K562 (cell line): Measurements from ENCODE around the gene CYP4F3.

ENCODE experiments used
- CTCF ChIP-seq, 3 experiments: IDR thresholded peaks in 2 of 3; conservative IDR thresholded peaks in 1 of 3; 2 replicates each; pipeline ENCODE4 v1.5.1; 2011 to 2012; ENCODE audit warnings: low read length in 3 of 3, mild to moderate bottlenecking in 3 of 3, control low read depth in 2 of 3, improper control_type of control experiment in 1 of 3, inconsistent platforms in 1 of 3, low read depth in 1 of 3, mixed read lengths in 1 of 3, moderate library complexity in 1 of 3; ENCODE audit not compliant: insufficient read depth in 2 of 3
- EGR1 ChIP-seq: fragments of 450-650 bp; conservative IDR thresholded peaks from 2 replicates; pipeline ENCODE4 v1.6.1; 2017; ENCODE audit warnings: mild to moderate bottlenecking
- FOXJ2 ChIP-seq: fragments of 200-800 bp; sonication (Bioruptor generic); IDR thresholded peaks from 2 replicates; pipeline ENCODE4 v1.6.1; 2016; ENCODE audit warnings: missing genetic modification characterization, missing compliant biosample characterization
- MXI1 ChIP-seq: IDR thresholded peaks from 2 replicates; pipeline ENCODE4 v1.6.1; 2011; ENCODE audit warnings: low read depth, mild to moderate bottlenecking, improper control_type of control experiment, low read length
- POLR2B ChIP-seq: fragments of 450-650 bp; IDR thresholded peaks from 2 replicates; pipeline ENCODE4 v1.6.1; 2018; ENCODE audit warnings: low read depth; ENCODE audit not compliant: partially characterized antibody
- POLR2G ChIP-seq: fragments of 200-400 bp; formaldehyde crosslinking; IDR thresholded peaks from 2 replicates; pipeline ENCODE4 v1.6.1; 2017; ENCODE audit warnings: low read depth, mild to moderate bottlenecking, antibody characterized with exemption, low read length, moderate library complexity
- RFX5 ChIP-seq: IDR thresholded peaks from 2 replicates; pipeline ENCODE4 v1.6.1; 2011; ENCODE audit warnings: low read depth, mild to moderate bottlenecking, improper control_type of control experiment, low read length
- SIN3A ChIP-seq, 2 experiments: fragments of 150-350 bp in 1 of 2; IDR thresholded peaks; 2 replicates each; pipeline ENCODE4 v1.6.1; 2011 to 2016; ENCODE audit warnings: borderline replicate concordance in 2 of 2, low read depth in 2 of 2, low read length in 2 of 2, mild to moderate bottlenecking in 2 of 2, moderate library complexity in 2 of 2; ENCODE audit not compliant: control insufficient read depth in 1 of 2
- SREBF2 ChIP-seq: sonication (generic); formaldehyde crosslinking; IDR thresholded peaks from 2 replicates; pipeline ENCODE4 v1.4.0; 2020; ENCODE audit warnings: mild to moderate bottlenecking, missing genetic modification reagents
- ZNF124 ChIP-seq: sonication (generic); formaldehyde crosslinking; IDR thresholded peaks from 2 replicates; pipeline ENCODE4 v1.8.1; 2022; ENCODE audit warnings: missing genetic modification reagents

DNA sequence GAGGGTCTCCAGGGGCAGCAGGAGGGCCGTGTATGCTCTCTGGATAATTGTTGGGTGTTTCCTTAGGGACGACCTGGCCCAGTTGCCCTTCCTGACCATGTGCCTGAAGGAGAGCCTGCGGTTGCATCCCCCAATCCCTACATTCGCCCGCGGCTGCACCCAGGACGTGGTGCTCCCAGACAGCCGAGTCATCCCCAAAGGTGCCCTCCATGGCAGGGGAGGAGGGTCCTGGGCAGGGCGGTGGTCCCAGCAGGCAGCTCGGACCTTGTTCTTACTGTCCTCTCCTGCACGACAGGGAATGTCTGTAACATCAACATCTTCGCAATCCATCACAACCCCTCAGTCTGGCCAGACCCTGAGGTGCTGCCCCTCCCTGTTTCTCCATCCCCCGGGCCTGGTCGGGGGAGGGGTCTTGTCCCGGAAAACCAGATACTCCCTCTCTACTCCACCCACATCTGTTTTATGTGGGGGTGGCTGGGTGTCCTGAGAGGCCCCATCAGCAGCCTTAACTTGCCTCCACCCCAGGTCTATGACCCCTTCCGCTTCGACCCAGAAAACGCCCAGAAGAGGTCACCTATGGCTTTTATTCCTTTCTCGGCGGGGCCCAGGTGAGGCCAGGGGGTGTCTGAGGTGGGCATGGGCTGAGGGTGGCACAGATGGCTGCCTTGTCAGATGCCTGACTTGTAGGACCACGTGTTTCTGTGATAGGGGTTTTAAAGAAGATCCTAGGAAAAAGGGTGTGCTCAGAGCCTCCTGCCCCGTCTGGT lies 12.3 kb upstream of the CYP4F3 start:
- TF ChIP-seq RFX5 (no peak), CTCF (IDR thresholded peaks at IDR 0.05 in 2 of 3, conservative IDR thresholded peaks at IDR 0.05 in 1 of 3; ENCODE audit: insufficient read depth in 2 of 3, low read depth in 1 of 3, low read length in 3 of 3) (no peak), POLR2G (no peak), SREBF2 (CRISPR knock-in tag) (no peak), FOXJ2 (tag) (no peak), EGR1 (no peak), ZNF124 (CRISPR knock-in tag) (no peak), SIN3A (IDR thresholded peaks at IDR 0.05; ENCODE audit: borderline replicate concordance in 2 of 2, control insufficient read depth in 1 of 2, low read depth in 2 of 2, low read length in 2 of 2) (no peak), MXI1 (no peak), POLR2B (no peak)
